Activated CD4-positive, alpha-beta T cell treated with anti-CD3 and anti-CD28 coated beads, Interleukin-2, amount 50 U/mL, for 16 hours (primary cell): ENCODE measurements around the gene PPP2R2C.

Experiments used
- DNase-seq: peaks from one replicate; pipeline ENCODE4 v3.0.0-alpha.2; 2020

The PPP2R2C gene

DNA sequence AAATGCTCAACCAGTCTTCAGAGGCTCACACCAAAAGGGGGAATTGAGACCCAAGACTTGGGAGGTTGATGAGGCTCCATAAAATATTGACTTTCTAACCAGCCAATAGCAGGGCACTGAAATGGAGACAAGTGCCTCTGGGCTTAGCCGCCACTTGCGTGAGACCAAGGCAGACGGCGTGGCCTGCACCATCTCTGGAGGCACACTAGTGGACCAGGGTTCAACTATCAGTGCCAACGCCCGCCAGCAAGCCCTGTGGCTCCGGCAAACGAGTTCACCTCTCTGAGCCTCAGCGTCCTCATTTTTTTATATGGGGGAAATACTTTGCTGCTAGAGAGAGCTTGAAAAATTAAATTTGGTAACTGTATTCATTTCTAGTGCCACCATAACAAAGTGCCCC lies 50.3 kb downstream of the PPP2R2C start:
- no peak for DNase-seq

DNA sequence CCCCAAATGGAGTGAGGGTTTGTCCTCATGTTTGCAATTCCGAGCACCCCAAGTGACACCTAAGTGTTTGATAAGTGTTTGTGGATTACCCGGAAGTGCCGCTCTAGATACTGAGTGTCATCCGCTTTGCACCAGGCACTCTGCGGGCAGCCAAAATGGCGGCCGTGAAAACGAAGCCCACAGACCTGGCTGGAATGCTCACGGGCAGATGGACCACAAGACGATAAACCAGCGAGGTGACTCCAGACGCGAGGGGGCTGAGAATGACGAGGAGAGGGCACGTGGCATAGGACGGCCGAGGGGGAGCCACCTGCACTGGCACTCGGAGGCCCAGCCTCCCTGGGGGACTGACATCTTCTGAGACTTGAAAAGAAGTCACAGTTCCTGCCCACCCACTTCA lies 51.0 kb downstream of the PPP2R2C start:
- no peak for DNase-seq

- no peak for DNase-seq
These were observed 51.4 kb downstream of the PPP2R2C start for GRCh38 chr4:6420972-6421371.

- no peak for DNase-seq
These were observed 52.4 kb downstream of the PPP2R2C start for GRCh38 chr4:6420036-6420435.

DNA sequence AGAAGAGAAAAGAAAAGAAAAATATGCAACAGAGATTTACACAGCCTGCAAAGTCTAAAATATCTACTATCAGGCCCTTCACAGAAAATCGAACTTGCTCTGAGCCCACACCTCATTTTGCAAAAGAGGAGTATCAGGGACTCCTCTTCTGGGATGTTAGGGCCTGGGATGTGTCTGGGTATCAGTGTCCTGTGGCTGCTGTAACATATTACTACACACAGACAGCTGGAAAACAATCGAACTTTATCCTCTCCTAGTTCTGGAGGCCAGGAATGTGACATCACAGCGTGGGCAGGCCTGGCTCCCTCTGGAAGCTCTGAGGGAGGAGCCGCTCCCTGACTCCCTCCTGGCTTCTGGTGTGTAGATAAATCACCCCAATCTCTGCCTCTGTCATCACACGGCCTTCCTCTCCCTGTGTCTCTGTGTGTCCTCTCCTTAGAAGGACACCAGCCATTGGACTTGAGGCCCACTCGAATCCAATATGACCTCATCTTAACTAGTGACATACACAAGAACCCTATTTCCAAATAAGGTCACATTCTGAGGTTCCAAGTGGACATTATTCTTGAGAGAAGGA lies 52.9 kb downstream of the PPP2R2C start:
- DNase-seq: no peak

- DNase-seq: no peak
These were observed 54.1 kb downstream of the PPP2R2C start for GRCh38 chr4:6418193-6418755.

DNA sequence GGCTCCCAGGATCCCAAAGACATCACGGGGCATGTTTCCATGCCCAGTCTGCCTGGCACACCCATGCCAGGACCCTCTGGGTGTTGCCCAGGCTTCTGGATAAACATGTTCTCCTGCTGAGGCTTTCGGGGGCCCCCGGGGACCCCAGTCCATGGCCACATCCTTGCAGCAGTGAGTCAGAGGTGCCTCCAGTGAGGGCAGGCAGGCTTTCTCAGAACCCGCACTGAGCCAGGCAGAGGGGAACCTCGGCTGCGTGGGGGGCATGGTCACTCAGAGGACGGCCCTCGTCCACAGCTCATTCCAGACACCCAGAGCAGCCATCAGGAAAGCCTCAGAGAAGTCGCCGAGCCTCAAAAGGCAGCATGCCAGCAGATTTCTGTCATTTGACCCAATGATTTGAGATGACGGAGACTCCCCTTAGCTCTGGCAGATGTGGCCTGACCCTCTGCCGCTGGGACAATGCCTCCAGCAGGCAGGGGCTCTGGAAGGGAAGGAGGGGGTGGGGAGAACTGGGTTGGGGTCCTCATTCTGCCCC lies 54.8 kb downstream of the PPP2R2C start:
- no peak for DNase-seq

GRCh38 chr4:6416518-6417286 lies 55.7 kb downstream of the PPP2R2C start:
- no peak for DNase-seq

- DNase-seq: no peak
These were observed 57.2 kb downstream of the PPP2R2C start for GRCh38 chr4:6415031-6415705.

DNA sequence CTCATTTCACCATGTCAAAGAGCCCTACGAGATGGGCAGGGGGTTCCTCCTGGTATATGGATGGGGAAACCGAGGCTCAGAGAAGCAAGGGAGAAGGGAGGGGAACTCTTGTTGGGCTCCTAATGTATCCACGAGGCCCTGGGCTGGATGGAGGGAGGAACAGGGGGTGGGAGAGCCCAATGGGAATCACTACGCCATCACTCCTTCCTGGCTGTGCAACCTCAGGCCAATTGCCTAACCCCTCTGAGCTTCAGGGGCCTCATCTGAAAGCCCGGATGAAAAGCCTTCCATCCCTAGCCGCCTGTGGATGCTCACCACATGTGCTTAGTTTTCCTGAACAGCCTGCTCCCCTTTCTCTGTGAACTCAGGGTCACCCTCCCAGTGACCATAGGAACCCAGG lies 57.8 kb downstream of the PPP2R2C start:
- no peak for DNase-seq

- DNase-seq: no peak
These were observed 61.8 kb downstream of the PPP2R2C start for GRCh38 chr4:6410664-6411063.

GRCh38 chr4:6410068-6410467 lies 62.3 kb downstream of the PPP2R2C start:
- no peak for DNase-seq

- DNase-seq: no peak
These were observed 63.0 kb downstream of the PPP2R2C start for GRCh38 chr4:6409381-6409780.

- no peak for DNase-seq
These were observed 64.2 kb downstream of the PPP2R2C start for GRCh38 chr4:6408263-6408662.

GRCh38 chr4:6405397-6405706 lies 67.1 kb downstream of the PPP2R2C start:
- no peak for DNase-seq

DNA sequence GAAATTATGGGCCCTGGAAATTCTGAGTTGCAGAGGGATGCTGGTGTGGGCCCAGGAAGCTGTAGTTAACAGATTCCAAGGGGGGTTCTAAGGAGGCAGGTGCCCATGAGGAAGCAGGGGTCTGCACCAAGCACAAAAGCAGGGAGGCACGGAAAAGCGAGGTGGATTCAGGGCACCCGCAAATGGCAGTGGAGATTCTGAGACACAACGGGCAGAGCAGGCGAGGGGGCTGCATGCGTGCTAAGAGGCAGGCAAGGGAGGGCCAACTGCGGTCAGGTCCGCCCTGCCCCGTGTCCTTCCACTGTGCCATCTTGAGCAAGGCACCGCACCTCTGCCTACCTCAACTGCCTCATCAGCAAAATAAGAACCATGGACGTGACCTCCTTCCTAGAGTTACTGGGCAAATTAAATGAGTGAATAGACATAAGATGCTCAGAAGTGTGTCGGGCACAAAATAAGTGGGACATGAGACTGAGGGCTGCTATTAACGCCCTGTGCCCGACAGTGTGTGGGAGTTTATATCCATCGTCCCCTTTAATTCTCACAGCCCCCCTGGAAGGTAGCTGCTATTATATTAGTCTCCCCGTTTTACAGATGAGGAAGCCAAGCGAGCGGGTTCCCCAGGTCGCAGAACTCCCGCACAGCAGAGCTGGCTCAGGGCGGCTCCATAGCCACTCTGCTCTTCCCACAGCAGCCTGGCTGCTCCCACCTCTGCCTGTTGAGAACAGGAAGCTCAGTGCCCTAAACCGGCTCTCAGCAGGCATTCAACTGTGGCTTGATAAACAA lies 67.6 kb downstream of the PPP2R2C start:
- no peak for DNase-seq

- no peak for DNase-seq
These were observed 69.1 kb downstream of the PPP2R2C start for GRCh38 chr4:6403400-6403685.

DNA sequence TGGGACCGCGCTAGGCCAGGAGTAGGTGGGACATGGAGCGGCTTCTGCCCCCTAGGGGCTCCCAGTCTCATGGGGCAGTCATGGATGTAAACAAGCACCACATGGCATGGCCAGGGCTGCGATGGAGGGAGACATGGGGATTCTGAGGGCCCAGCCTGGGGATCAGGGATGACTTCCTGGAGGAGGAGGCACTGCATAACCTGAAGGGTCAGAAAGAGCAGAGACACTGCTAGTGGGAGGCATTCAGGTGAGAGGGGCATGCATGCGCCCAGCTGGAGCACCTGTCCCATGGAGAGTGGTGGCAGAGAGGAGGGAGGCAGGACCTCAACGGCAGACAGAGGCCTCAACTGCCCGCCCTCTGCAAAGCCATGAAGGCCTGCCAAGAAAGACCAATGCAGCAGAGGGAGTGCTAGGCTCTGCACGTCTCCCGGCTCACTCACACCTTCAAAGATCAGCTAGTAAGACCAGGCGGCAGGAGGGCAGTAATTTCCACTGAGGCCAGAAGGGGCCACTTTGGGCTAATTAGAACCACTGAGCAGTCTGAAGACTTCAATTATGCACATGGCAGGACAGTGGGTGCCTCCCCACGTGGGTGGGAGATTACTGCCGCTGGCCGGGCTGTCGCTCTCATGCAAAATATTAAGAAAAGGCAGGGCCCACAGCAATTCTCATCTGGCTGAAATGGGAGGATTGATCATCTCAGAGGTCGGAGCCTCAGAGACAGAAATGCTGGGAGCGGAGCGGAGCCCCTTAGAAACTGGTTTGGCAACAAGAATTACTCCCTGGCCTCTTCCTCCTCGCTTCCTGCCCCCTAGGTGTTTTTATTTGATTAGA lies 69.6 kb downstream of the PPP2R2C start:
- DNase-seq: no peak

DNA sequence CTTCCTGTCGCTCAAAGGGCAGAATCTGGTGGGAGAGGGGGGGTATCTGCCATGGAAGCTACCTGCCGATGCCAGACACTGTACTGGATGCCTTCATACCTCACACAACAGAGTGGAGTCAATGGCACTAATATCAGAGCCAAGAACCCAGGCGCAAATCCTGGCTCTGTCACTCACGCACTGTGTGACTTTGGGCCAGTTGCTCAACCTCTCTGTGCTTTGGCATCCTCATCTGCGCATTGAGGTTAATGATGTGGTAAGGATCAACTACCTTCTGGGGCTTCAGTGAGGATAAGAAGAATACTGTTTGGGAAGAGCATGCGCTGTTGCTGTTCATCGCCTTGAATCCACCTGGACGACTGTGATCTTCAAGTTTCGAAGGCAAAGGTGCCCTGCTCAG lies 70.6 kb downstream of the PPP2R2C start:
- no peak for DNase-seq

DNA sequence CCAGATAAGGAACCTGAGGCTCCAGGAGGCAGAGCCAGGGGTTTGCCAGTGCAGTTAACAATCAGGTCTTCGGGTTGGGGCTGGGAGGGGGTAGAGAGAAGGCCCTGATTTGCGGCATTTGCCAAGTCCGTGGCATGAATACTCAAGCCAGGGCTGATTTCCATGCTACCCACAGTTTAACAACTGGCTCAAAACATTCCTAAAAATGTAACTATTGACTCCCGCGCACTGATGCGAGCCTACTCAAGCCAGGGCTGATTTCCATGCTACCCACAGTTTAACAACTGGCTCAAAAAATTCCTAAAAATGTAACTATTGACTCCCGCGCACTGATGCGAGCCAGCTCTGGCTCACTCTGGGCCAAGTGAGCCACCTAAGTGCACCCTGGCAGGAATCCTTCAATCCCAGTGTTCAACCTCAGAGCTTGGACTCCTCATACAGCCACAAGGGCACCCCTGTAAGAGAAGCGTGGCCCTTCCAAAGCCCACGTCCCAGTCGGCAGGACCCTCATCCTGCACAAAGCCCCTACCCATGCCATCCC lies 75.6 kb downstream of the PPP2R2C start:
- no peak for DNase-seq

- DNase-seq: no peak
These were observed 76.8 kb downstream of the PPP2R2C start for GRCh38 chr4:6395466-6396228.
